ENCODE data around the gene TMEM50A.
"Not testable (repeated sequence)": the region's sequence is repeated elsewhere in the genome, so short reads cannot be mapped to it uniquely, and the experiment has no call there.

DNA sequence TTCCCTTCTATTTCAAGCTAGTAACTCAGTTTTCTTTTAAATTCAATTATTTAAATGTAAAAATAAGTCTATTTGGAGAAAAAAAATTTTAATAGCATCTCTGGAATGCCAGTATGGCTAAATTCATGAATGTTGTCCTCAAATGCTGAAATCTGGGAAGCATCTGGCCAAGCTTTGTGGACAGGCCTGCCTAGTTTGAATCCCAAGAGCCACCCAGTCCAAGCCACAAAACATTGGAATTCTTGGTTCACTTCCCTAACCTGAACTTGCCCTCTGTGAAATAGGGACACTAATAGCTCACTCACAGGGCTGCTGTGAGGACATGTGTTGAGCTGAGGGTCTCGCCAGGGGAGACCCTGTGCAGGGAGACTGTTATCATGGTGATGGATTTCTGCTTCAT is 28.6 kb upstream of the TMEM50A start:
- TF ChIP-seq CTCF (IDR thresholded peaks at IDR 0.05); ZFX (IDR thresholded peaks at IDR 0.05; ENCODE audit: borderline replicate concordance): not testable (repeated sequence)

All from 22Rv1 (cell line).